ENCODE data around the gene THSD7A. TPM values are rescaled to one million over a fixed set of nuclear protein-coding genes. Genes with fewer than 3 reads are reported as not detected.

THSD7A gene
- total and polyA plus RNA-seq, 2 of the 8 experiments (the other 6 are each of a cell fraction or from before 2014, with no cell fraction given) = 0.44 to 1.2 TPM

DNA sequence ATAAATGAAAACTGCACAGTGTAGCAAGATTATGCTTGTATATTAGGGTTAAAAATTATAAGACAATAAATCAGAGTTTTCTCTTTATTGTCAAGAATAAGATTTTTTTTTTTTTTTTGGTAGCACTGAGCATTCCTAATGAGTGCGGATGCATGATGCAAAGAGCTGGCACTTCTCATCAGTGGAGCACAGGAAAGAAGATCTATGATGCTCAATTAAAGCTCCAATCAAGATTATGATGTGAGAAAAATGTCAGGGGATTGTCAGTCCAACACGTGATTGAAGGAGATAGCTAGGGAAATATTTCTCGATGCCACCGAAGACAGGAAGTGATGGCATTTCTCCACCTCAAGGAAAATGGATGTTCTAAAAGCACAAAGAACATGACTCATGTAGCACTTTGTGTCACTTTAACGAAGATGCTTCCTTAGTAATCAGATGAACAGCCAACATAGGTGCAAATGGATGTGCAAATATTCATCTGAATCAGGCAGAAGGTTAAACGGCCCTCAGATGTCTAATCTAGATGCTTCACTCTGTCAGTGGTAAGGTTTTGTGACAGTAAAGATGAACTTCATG lies 240.9 kb downstream of the THSD7A start:
- Histone ChIP-seq H2BK20ac (ENCODE audit: low read length) (no peak overlapping the region), H3K36me3 (ENCODE audit: control insufficient read depth in 2 of 4, insufficient read depth in 4 of 4, low read length in 3 of 4) (no peaks in the 10 kb centered on the region), H3K4me3 (ENCODE audit: extremely low read depth in 1 of 4, insufficient read depth in 2 of 4, low read depth in 3 of 4, low read length in 4 of 4) (no peak overlapping the region), H3K14ac (ENCODE audit: insufficient read length) (no peak overlapping the region), H2BK15ac (ENCODE audit: low read length) (no peak overlapping the region), H4K8ac (ENCODE audit: extremely low read depth, insufficient read depth, low read length) (no peak overlapping the region), H3K23me2 (ENCODE audit: low read depth, low read length) (no peaks in the 10 kb centered on the region; the same call in 1 of the 2 replicates), H3K23ac (ENCODE audit: insufficient read length) (no peak overlapping the region), H3K4ac (replicated peaks; ENCODE audit: insufficient read length, low read depth, low read length) (no peak overlapping the region), H3K27ac (ENCODE audit: low read depth, low read length) (no peak overlapping the region), H3K27me3 (replicated peaks in 1 of 4; ENCODE audit: control insufficient read depth in 3 of 4, extremely low read depth in 1 of 4, insufficient read depth in 3 of 4, low read length in 3 of 4) (no peaks in the 10 kb centered on the region), H4K91ac (replicated peaks; ENCODE audit: insufficient read length, low read length) (no peak overlapping the region), H3K56ac (replicated peaks; ENCODE audit: insufficient read length, low read depth, low read length) (no peak overlapping the region), H2BK120ac (replicated peaks; ENCODE audit: low read depth, low read length) (no peak overlapping the region), H3K18ac (ENCODE audit: extremely low read depth, low read length) (no peak overlapping the region), H3K9me3 (ENCODE audit: insufficient read depth in 2 of 2, low read depth in 1 of 2, low read length in 1 of 2) (no peaks in the 10 kb centered on the region), H3K9ac (replicated peaks in 1 of 4; ENCODE audit: extremely low read depth in 1 of 4, low read depth in 3 of 4, low read length in 3 of 4) (no peak overlapping the region), H3K4me1 (replicated peaks in 1 of 4; ENCODE audit: control insufficient read depth in 3 of 4, insufficient read depth in 4 of 4, low read length in 3 of 4) (no peaks in the 10 kb centered on the region), H3K4me2 (ENCODE audit: insufficient read depth in 1 of 2, low read depth in 2 of 2, low read length in 2 of 2) (no peak overlapping the region), H3K79me1 (ENCODE audit: low read depth, low read length) (no peaks in the 10 kb centered on the region), H2AK5ac (ENCODE audit: low read depth, low read length) (no peak overlapping the region), H2AFZ (ENCODE audit: low read length) (no peak overlapping the region), H2BK12ac (ENCODE audit: low read depth, low read length) (no peak overlapping the region), H4K5ac (ENCODE audit: insufficient read length, low read depth, low read length) (no peak overlapping the region), H3K79me2 (ENCODE audit: control insufficient read depth in 1 of 2, insufficient read depth in 2 of 2, low read length in 2 of 2) (no peaks in the 10 kb centered on the region), H2BK5ac (ENCODE audit: low read depth, low read length) (no peak overlapping the region), H4K20me1 (replicated peaks in 1 of 2; ENCODE audit: control insufficient read depth in 1 of 2, insufficient read depth in 2 of 2, low read length in 2 of 2) (no peaks in the 10 kb centered on the region)
- 89% methylated on average over 6 of the region's 6 CpGs; no CpG with 5 or more reads in 1 of the 2 experiments for WGBS, 2 experiments (ENCODE audit: extremely low coverage in 1 of 2, insufficient coverage in 1 of 2, insufficient read length in 1 of 2, insufficient replicate concordance in 2 of 2, low coverage in 1 of 2, low lambda C conversion rate in 2 of 2, missing lambda C conversion rate in 1 of 2)
- FAIRE-seq (no peak), DNase-seq (ENCODE audit: low read depth in 1 of 2, low spot score in 2 of 2) (no peak)
- no peak for TF ChIP-seq JUN (IDR thresholded peaks at IDR 0.05; ENCODE audit: low read depth, low read length)
- no peak for TF ChIP-seq FOSL1 (IDR thresholded peaks at IDR 0.05; ENCODE audit: insufficient read depth, low read depth, low read length)
- TF ChIP-seq CREB1 (IDR thresholded peaks at IDR 0.05) = no peak
- TF ChIP-seq TBP (IDR thresholded peaks at IDR 0.05; ENCODE audit: low read depth, low read length) = no peak
- TF ChIP-seq CBX5 (IDR thresholded peaks at IDR 0.05; ENCODE audit: low read depth, low read length) = no peak
- CTCF ChIA-PET (ENCODE audit: partially characterized antibody) = interaction anchor here (1.2 to 1.4 kb wide), 2 partner anchors 20 to 45 kb away, joined by 3 to 4 read pairs; no protein-coding TSS in a partner anchor
- POLR2A ChIA-PET (ENCODE audit: partially characterized antibody) = no interaction called here

All from H1 (cell line).